Measurements from ENCODE around the gene PARN.

PARN gene

GRCh38 chr16:14486520-14487303 is 143.3 kb downstream of the PARN start:
- peak; percentile 67 for DNase-seq (ENCODE audit: low read depth, low spot score)
- ChIA-PET CTCF (interaction anchor here (0.6 to 1.6 kb wide), 8 partner anchors 14 to 237 kb away, joined by 3 to 4 read pairs (median 3); no protein-coding TSS in a partner anchor), POLR2A (interaction anchor here (1.0 to 1.7 kb wide), 4 partner anchors 14 to 24 kb away, joined by 3 to 7 read pairs (median 4); no protein-coding TSS in a partner anchor)
- no peak for TF ChIP-seq CTCF (IDR thresholded peaks at IDR 0.05; ENCODE audit: insufficient read depth, low read length, missing control alignments)
- H3K4me3 ChIP-seq (ENCODE audit: low read depth, low read length) = peak overlapping the region; percentile 52

- ChIA-PET CTCF (interaction anchor here (0.6 to 1.3 kb wide), 3 partner anchors 16 to 185 kb away, joined by 3 read pairs; no protein-coding TSS in a partner anchor), POLR2A (interaction anchor here (1.4 to 1.7 kb wide), 2 partner anchors 15 to 25 kb away, joined by 5 to 7 read pairs; no protein-coding TSS in a partner anchor)
- no peak overlapping the region for H3K4me3 ChIP-seq (ENCODE audit: low read depth, low read length)
- DNase-seq (ENCODE audit: low read depth, low spot score) = no peak
- TF ChIP-seq CTCF (IDR thresholded peaks at IDR 0.05; ENCODE audit: insufficient read depth, low read length, missing control alignments) = no peak
Measured at GRCh38 chr16:14485811-14486519, 144.1 kb downstream of the PARN start.

GRCh38 chr16:14485121-14485551 is 144.9 kb downstream of the PARN start:
- DNase-seq (ENCODE audit: low read depth, low spot score) = no peak
- POLR2A ChIA-PET = interaction anchor here (0.7 to 1.4 kb wide), 2 partner anchors 18 to 26 kb away, joined by 5 to 8 read pairs; no protein-coding TSS in a partner anchor
- TF ChIP-seq CTCF (IDR thresholded peaks at IDR 0.05; ENCODE audit: insufficient read depth, low read length, missing control alignments) = no peak
- H3K4me3 ChIP-seq (ENCODE audit: low read depth, low read length) = no peak overlapping the region
- CTCF ChIA-PET = interaction anchor here (0.8 to 1.3 kb wide), 4 partner anchors 15 to 184 kb away, joined by 3 to 4 read pairs (median 4); no protein-coding TSS in a partner anchor

- no peak for DNase-seq (ENCODE audit: low read depth, low spot score)
- no peak for TF ChIP-seq CTCF (IDR thresholded peaks at IDR 0.05; ENCODE audit: insufficient read depth, low read length, missing control alignments)
- no peak overlapping the region for H3K4me3 ChIP-seq (ENCODE audit: low read depth, low read length)
- POLR2A ChIA-PET = no interaction called here
- CTCF ChIA-PET = no interaction called here
Measured at GRCh38 chr16:14483819-14484385, 146.2 kb downstream of the PARN start.

- POLR2A ChIA-PET = no interaction called here
Measured at GRCh38 chr16:14476183-14476582, 153.9 kb downstream of the PARN start.

More at GRCh38 chr16:14476183-14476582, 153.9 kb downstream of the PARN start:
- no peak overlapping the region for H3K4me3 ChIP-seq (ENCODE audit: low read depth, low read length)
- no peak for DNase-seq (ENCODE audit: low read depth, low spot score)
- no peak for TF ChIP-seq CTCF (IDR thresholded peaks at IDR 0.05; ENCODE audit: insufficient read depth, low read length, missing control alignments)
- CTCF ChIA-PET = no interaction called here
